Mammary epithelial cell (primary cell): ENCODE measurements around the gene SNRK.

Source experiments
- CTCF ChIP-seq, 2 donors: IDR thresholded peaks in 1 of 2; conservative IDR thresholded peaks in 1 of 2; 2 replicates each; pipeline ENCODE4 v1.5.1; 2011 to 2012; ENCODE audit warnings: inconsistent platforms in 2 of 2, low read length in 2 of 2, mild to moderate bottlenecking in 2 of 2, control low read depth in 1 of 2, low read depth in 1 of 2; ENCODE audit not compliant: insufficient read depth in 1 of 2; ENCODE audit errors: extremely low read depth in 1 of 2
- EZH2 ChIP-seq: IDR thresholded peaks from 2 replicates; pipeline ENCODE4 v1.6.1; 2012; ENCODE audit warnings: low read length, inconsistent platforms, borderline replicate concordance

- TF ChIP-seq CTCF (conservative IDR thresholded peaks at IDR 0.05 in 1 of 2, IDR thresholded peaks at IDR 0.05 in 1 of 2; ENCODE audit: extremely low read depth in 1 of 2, insufficient read depth in 1 of 2, low read depth in 1 of 2, low read length in 2 of 2): no peak
- TF ChIP-seq EZH2: no peak
These were observed 12.9 kb upstream of the SNRK start for GRCh38 chr3:43273416-43273815.
